HepG2 (cell line): ENCODE measurements around the gene OTOP2. TPM values are rescaled to one million over a fixed set of nuclear protein-coding genes. Genes with fewer than 3 reads are reported as not detected.

Experiments used
- ELF3 ChIP-seq: IDR thresholded peaks from 2 replicates; pipeline ENCODE4 v1.6.1; 2016; ENCODE audit warnings: missing genetic modification reagents, missing compliant biosample characterization
- PHF20 ChIP-seq: sonication (generic); formaldehyde crosslinking; IDR thresholded peaks from 2 replicates; pipeline ENCODE4 v1.5.0; 2020; ENCODE audit warnings: mild to moderate bottlenecking, missing genetic modification reagents
- SMAD3 ChIP-seq: sonication (generic); formaldehyde crosslinking; IDR thresholded peaks from 2 replicates; pipeline ENCODE4 v1.4.0; 2020; ENCODE audit warnings: missing genetic modification reagents
- SMARCE1 ChIP-seq: fragments of 450-650 bp; IDR thresholded peaks from 2 replicates; pipeline ENCODE4 v1.6.1; 2017; ENCODE audit warnings: borderline replicate concordance
- TARDBP ChIP-seq: sonication (generic); formaldehyde crosslinking; IDR thresholded peaks from 2 replicates; pipeline ENCODE4 v1.8.0; 2022; ENCODE audit warnings: mild to moderate bottlenecking, missing genetic modification reagents
- ZNF510 ChIP-seq: sonication (generic); formaldehyde crosslinking; IDR thresholded peaks from 2 replicates; pipeline ENCODE4 v1.4.0; 2020; ENCODE audit warnings: low read depth, mild to moderate bottlenecking, missing genetic modification reagents
- ZNF570 ChIP-seq: sonication (generic); formaldehyde crosslinking; IDR thresholded peaks from 2 replicates; pipeline ENCODE4 v1.4.0; 2020; ENCODE audit warnings: mild to moderate bottlenecking, missing genetic modification reagents, borderline replicate concordance
- ZNF609 ChIP-seq: sonication (generic); formaldehyde crosslinking; IDR thresholded peaks from 2 replicates; pipeline ENCODE4 v1.4.0; 2020; ENCODE audit warnings: mild to moderate bottlenecking, missing genetic modification reagents, borderline replicate concordance
- polyA plus RNA-seq, 8 experiments: library from polyadenylated mRNA; depleted of rRNA in 3 of 8; stranded (reverse) in 7 of 8; unstranded in 1 of 8; fragments of >200 nt; fragmentation: Illumina TruSeq in 4 of 8; extraction: Trizol in 4 of 8; gene quantifications; 2 replicates each; pipeline versions ENCODE4 v1.2.1 to v1.2.3, GENCODE V29; 2011 to 2016; ENCODE audit warnings: low read depth in 4 of 8, missing spikeins in 1 of 8, mixed read lengths in 1 of 8; ENCODE audit not compliant: insufficient read depth in 1 of 8
- total RNA-seq, 5 experiments: library from RNA; depleted of rRNA; stranded (reverse); fragments of >200 nt; fragmentation: Illumina TruSeq; extraction: Trizol; gene quantifications; 2 replicates each; pipeline ENCODE4 v1.2.3, GENCODE V29; 2016; ENCODE audit warnings: low read depth in 1 of 5

OTOP2 gene
- total and polyA plus RNA-seq, 2 of the 13 experiments (the other 11 are each of a cell fraction or from before 2014, with no cell fraction given) = not detected

- TF ChIP-seq ZNF609 (CRISPR knock-in tag) (no peak), SMAD3 (CRISPR knock-in tag) (no peak), ELF3 (CRISPR knock-in tag) (no peak), TARDBP (CRISPR knock-in tag) (no peak), ZNF510 (no peak), ZNF570 (no peak), SMARCE1 (no peak), PHF20 (CRISPR knock-in tag) (no peak)
Observed at GRCh38 chr17:74919440-74920305, 4.4 kb upstream of the OTOP2 start (continued).
